Mucosa of rectum (tissue), 2 donors: ENCODE measurements around the gene TMC4.

Experiments used
- H3K27ac ChIP-seq, 2 donors: one replicate each; pipeline ENCODE4 v1.7.0; 2013; ENCODE audit warnings: inconsistent platforms in 2 of 2, low read depth in 2 of 2, low read length in 2 of 2
- H3K27me3 ChIP-seq, 2 donors: one replicate each; pipeline ENCODE4 v1.7.0; 2013; ENCODE audit warnings: low read length in 2 of 2; ENCODE audit not compliant: control insufficient read depth in 2 of 2, insufficient read depth in 2 of 2
- H3K36me3 ChIP-seq, 2 donors: one replicate each; pipeline ENCODE4 v1.7.0; 2013; ENCODE audit warnings: low read length in 2 of 2; ENCODE audit not compliant: control insufficient read depth in 2 of 2, insufficient read depth in 2 of 2
- H3K4me1 ChIP-seq, 2 donors: one replicate each; pipeline ENCODE4 v1.7.0; 2013; ENCODE audit warnings: low read length in 2 of 2, mild to moderate bottlenecking in 1 of 2; ENCODE audit not compliant: control insufficient read depth in 2 of 2, insufficient read depth in 2 of 2
- H3K4me3 ChIP-seq, 2 donors: one replicate each; pipeline ENCODE4 v1.7.0; 2013; ENCODE audit warnings: low read length in 2 of 2
- H3K9ac ChIP-seq, 2 donors: one replicate each; pipeline ENCODE4 v1.7.0; 2013; ENCODE audit warnings: low read length in 2 of 2, low read depth in 1 of 2, mild to moderate bottlenecking in 1 of 2
- H3K9me3 ChIP-seq, 2 donors: one replicate each; pipeline ENCODE4 v1.7.0; 2013; ENCODE audit warnings: low read length in 2 of 2; ENCODE audit not compliant: control insufficient read depth in 2 of 2
- donor health status: healthy.
- donor health status: Normal muscosa, but diverticular disease.

Gene TMC4

DNA sequence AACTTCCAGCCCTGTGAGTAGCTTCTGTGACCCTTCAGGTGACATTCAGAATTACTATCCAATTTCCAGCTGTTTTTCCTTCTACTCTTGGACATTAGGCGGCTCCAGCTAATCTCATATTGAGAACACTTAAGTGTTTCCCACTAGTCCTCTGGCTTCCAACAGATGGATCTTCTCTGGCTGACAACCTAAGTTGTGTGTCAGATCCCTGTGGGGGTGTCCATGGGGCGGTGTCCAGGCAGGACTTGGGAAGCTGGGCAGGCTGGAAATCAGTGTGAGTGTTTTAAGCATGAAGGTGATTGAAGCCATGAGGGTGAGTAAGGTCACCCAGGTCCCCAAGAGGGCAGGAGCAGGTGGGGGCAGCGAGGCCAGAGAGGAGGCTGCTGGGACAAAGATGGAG lies 25.3 kb downstream of the TMC4 start:
- no peaks in the 10 kb centered on the region for H3K27me3 ChIP-seq
- no peak overlapping the region for H3K9ac ChIP-seq
- H3K4me3 ChIP-seq: no peak overlapping the region
- H3K9me3 ChIP-seq: no peaks in the 10 kb centered on the region
- H3K4me1 ChIP-seq: peaks cover 0 to 2% of the 10 kb centered on the region in 2 donors
- H3K36me3 ChIP-seq: peaks cover 83 to 90% of the 10 kb centered on the region in 2 donors
- peak overlapping the region in 1 of 2 donors; percentile 23 for H3K27ac ChIP-seq

DNA sequence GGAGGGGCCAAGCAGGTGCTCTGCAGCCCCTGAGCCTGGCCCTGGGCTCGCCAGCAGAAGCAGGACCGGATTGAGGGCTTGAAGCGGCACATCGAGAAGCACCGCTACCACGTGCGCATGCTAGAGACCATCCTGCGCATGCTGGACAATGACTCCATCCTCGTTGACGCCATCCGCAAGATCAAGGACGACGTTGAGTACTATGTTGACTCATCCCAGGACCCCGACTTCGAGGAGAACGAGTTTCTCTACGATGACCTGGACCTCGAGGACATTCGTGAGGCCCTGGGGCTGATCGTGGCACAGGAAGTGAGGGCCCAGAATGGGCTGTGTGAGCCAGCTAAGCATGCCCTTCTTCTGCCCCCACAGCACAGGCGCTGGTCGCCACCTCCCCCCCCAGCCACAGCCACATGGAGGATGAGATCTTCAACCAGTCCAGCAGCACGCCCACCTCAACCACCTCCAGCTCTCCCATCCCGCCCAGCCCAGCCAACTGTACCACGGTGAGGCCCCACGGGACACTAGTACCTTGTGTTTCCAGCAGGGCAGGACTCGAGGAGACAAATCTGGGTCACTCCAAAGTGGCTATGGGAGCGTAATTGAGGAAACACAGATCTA lies 27.3 kb downstream of the TMC4 start:
- Histone ChIP-seq H3K27me3 (no peaks in the 10 kb centered on the region), H3K4me1 (peaks cover 0 to 2% of the 10 kb centered on the region in 2 donors), H3K27ac (no peak overlapping the region), H3K9ac (no peak overlapping the region), H3K4me3 (no peak overlapping the region), H3K9me3 (no peaks in the 10 kb centered on the region), H3K36me3 (peaks cover 79 to 84% of the 10 kb centered on the region in 2 donors)

DNA sequence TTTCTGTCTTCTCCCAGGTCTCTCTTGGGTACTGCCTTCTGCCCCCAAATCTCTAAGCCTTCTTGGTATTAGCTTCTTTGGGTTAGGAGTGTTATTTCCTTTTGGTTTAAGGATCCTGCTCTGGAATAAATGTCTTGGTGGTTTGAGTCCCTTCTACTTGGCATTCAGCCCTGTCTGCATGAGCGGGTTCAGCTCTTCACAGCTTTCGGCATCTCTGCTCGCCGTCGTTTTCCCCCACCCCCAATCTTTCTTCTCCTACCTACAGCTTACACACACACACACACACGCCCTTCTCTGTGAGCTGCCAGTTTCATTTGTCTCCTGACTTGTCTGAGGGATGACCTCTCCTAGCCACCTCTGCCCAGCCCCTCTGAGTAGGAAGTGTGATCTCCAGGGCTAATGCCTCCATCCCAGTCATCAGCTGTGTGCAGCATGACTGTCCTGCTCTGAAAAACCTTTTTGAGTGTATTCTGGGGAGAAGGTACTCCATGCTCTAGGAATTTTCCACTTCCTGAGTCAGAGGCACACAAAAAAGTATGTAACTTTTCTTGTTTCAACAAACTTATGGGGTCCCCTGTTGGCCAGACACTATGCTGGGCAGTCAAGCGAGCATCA lies 30.7 kb downstream of the TMC4 start:
- Histone ChIP-seq H3K27ac (no peak overlapping the region), H3K9ac (no peak overlapping the region), H3K4me3 (no peak overlapping the region), H3K27me3 (no peaks in the 10 kb centered on the region), H3K36me3 (peaks cover 57 to 61% of the 10 kb centered on the region in 2 donors), H3K9me3 (no peaks in the 10 kb centered on the region), H3K4me1 (peaks cover 10 to 15% of the 10 kb centered on the region in 2 donors)

DNA sequence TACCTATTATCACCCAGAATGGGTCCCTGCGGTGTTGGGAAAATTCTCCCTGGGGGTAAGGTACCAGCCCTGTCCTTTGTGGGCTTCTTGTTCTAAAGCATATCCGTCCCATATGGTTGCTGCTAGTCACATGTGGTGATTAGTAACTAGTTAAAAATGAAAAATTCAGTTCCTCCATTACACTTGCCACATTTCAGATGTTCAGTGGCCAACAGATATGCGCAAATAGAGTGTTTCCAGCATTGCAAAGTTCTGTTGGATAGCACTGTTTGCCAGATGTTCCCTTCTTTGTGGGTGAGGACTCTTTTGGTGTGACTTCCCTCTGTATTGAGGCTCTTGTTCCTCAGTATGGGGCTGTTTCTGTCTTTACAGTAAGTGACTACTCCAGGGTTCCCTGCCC lies 31.6 kb downstream of the TMC4 start:
- H3K9me3 ChIP-seq: no peaks in the 10 kb centered on the region
- peaks cover 49 to 51% of the 10 kb centered on the region in 2 donors for H3K36me3 ChIP-seq
- no peak overlapping the region for H3K27ac ChIP-seq
- H3K4me1 ChIP-seq: peaks cover 16 to 17% of the 10 kb centered on the region in 2 donors
- no peak overlapping the region for H3K9ac ChIP-seq
- no peaks in the 10 kb centered on the region for H3K27me3 ChIP-seq
- no peak overlapping the region for H3K4me3 ChIP-seq

DNA sequence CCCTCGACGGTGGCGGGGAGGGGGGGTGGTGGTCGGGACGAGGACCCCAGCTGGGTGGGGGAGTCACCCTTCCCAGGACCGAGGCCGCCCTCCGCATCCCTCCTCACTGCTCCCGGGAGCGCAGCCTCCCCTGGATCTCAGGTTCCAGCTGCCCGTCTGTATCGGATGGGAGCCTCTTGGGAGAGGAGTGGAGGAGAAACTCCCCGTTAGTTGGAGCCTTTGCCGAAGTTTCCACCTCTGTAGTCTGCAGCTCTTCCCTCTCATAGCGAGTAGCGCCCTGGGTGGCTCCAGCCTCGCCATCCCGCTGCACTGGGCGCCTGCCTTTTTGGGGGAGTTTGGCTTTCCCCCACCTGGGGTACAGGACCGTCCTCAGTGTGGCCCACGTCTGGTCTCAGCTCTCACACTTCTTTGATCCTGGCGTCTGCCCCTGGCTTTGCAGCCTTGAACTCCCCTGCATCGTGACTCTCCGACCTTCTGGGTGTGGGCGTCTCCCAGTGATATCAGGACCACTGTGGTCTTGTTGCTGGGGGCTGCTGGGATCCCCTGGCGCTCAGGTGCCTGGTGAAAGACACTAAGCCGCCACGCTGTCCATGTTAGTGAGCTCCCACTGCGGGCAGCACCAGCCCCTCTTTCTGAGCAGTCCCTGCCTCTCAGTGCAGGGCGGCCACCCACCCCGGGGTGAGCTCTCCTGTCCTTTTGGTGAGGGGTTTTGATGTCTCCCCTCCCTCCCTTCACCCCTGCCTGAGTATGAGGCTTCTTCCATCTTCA lies 34.3 kb downstream of the TMC4 start:
- H3K27me3 ChIP-seq: no peaks in the 10 kb centered on the region
- peak overlapping the region; percentile 74 to 77 for H3K4me3 ChIP-seq
- H3K27ac ChIP-seq: peak overlapping the region in 1 of 2 donors; percentile 85
- peaks cover 23% of the 10 kb centered on the region in 2 donors for H3K4me1 ChIP-seq
- H3K9ac ChIP-seq: peak overlapping the region; percentile 63 to 83
- H3K9me3 ChIP-seq: no peaks in the 10 kb centered on the region
- H3K36me3 ChIP-seq: peaks cover 22 to 25% of the 10 kb centered on the region in 2 donors

DNA sequence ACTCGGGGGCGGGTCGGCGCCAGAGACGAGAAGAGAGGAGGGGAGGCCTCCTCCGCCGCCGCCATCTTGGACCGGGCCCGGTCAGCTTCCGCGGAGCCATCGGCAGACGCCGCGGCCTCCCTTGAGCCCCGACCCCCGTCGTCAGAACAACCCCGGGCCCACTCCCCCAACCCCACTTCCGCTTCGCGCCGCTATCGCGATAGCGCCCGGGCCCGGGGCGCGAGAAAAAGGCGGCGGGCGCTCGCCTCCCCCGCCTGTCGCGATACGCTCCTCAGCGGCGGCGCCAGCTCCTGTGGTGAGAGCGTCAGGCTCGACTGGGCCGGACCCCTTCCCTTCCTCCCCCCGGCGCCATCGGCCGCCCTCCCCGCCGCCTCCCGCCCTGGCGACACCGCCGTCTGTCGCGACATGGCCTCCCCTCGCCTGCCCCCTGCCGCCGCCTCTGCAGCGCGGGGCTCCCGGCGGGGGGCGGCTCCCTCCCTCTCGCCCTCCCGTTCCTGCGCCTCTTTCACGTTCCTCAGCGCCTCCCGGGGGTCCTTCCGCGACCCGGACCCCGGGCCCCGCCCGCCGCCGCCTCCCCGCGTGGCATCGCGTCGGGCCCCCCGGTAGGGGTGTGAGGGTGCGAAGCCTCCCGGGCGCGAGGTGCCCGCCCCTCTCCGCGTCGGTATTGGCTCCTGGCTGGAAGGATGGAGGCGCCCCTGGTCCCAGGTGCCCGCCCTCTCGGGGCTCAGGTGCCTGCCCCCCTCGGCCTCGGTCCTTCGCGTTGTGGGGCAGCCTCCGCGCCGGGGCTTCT lies 35.1 kb downstream of the TMC4 start, which contains the start of gene CNOT3:
Gene CNOT3 (plus strand): TSS at position 64 of the 790 bp plus-strand sequence. CDS start 5,217 bp downstream, outside the sequence.
- Histone ChIP-seq H3K36me3 (peaks cover 14 to 18% of the 10 kb centered on the region in 2 donors), H3K9me3 (no peaks in the 10 kb centered on the region), H3K9ac (peak within 1 kb of the TSS; percentile 74 to 83), H3K4me1 (peaks cover 23% of the 10 kb centered on the region in 2 donors), H3K27me3 (no peaks in the 10 kb centered on the region), H3K4me3 (peak within 1 kb of the TSS; percentile 77 to 88), H3K27ac (peak within 1 kb of the TSS; percentile 85)

DNA sequence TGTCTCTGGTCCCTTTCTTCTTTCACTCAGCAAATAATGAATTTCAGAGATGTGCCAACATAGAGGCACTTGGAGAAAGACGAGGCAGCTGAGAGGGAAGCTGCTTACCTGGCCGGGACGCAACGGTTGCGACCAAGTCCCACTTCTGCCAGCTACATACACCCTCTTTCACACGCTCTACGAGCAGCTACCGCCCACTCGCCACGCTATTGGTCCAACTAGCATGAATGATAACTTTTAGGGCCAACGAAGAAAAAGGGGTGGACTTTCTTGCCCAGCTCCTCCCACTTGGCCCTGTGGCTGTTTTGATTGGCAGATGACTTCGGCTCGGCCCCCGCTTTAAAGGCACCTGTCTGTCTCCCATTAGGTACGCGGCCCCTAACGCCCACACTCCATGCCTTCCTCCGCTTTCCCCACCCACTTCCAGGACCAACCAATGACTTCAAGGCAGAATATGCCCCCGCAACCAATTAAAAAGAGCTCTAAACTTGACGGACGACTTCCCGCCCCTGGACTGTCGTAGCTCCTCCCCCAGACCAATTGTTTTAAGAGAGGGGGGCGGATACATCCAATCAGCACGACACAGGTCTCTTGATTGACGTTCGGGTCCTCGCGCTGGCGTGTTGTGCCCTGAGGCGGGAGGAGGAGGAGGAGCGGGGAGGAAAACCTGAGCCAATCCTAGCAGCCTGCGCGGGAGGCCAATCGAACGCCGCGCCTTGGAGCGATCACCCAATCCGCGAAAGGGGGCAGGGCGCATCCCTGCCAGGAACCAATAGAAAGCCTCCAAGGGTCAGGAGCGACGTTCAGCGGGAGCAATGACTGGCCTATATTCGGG lies 35.9 kb downstream of the TMC4 start:
- Histone ChIP-seq H3K27ac (peak overlapping the region; percentile 11 to 85), H3K4me3 (peak overlapping the region; percentile 77 to 88), H3K36me3 (peaks cover 6 to 10% of the 10 kb centered on the region in 2 donors), H3K4me1 (peaks cover 23% of the 10 kb centered on the region in 2 donors), H3K27me3 (no peaks in the 10 kb centered on the region), H3K9me3 (no peaks in the 10 kb centered on the region), H3K9ac (peak overlapping the region; percentile 72 to 83)

DNA sequence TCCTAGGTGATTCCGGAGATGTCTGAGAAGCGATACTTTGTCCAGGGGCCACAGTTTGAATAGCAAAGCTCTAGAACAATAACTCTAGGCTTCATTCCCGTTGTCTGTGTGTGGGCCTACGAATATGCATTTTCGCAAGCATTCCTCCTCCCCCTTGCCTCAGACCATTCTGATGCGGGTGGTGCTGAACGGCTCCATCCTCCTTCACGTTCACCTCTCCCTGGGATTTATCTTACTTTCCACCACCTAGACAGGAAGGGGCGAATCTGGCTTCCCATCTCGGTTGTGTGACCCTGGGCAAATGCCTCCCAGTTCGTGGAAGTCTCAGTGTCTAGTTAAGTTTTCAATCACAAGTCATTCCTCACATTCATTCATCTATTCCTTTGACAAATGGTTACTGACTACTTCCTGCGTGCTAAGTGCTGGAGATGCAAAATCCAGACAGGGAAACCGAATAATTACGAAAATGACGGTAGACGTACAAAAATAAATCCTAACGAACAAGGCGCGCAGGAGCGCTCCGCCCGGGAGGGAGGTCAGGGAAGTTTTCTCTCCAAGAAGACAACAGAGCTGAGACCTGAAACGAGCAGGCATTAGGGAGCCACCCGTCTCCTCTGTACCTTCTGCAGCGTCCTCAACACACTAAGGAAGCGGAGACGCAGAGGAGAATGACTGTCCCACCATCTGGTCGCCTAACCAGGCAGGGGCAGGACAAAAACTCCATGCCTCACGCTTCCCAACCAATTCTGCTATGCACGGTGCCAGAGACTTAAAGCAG lies 36.7 kb downstream of the TMC4 start:
- peaks cover 0 to 14% of the 10 kb centered on the region in 2 donors for H3K36me3 ChIP-seq
- peak overlapping the region; percentile 67 to 72 for H3K9ac ChIP-seq
- H3K9me3 ChIP-seq: no peaks in the 10 kb centered on the region
- H3K4me1 ChIP-seq: peaks cover 23% of the 10 kb centered on the region in 2 donors
- peak overlapping the region; percentile 76 to 88 for H3K4me3 ChIP-seq
- peak overlapping the region; percentile 11 to 62 for H3K27ac ChIP-seq
- H3K27me3 ChIP-seq: no peaks in the 10 kb centered on the region
